ENCODE measurements around the gene ATP6V0E1. TPM values are rescaled to one million over a fixed set of nuclear protein-coding genes. Genes with fewer than 3 reads are reported as not detected.

Gene ATP6V0E1
- total RNA-seq, 2 donors from 2014 or later: 194 to 218 TPM

DNA sequence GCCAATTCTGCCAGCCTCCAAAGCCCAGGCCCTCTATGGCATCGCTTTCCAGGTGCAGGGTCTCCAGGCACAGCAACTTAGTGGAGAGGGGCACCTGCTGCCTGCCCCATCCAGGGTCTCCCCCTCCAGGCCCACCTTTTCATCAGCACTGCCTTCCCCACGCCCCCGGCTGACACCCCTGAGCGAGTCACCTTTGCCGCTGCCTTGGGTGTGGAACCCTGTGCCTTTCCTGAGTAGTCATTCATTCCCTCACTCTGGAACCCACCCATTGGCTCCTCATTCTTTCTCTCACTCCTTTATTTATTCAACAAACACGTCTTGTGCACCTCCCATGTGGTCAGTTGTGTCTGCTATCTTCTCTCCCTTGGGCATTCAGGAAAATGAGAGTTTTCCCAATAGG lies 38.8 kb upstream of the ATP6V0E1 start:
- Histone ChIP-seq H3K9ac (ENCODE audit: low read depth in 2 of 2, low read length in 2 of 2) (no peak overlapping the region), H3K27ac (no peak overlapping the region), H3K9me3 (no peaks in the 10 kb centered on the region), H3K27me3 (no peaks in the 10 kb centered on the region), H3K36me3 (no peaks in the 10 kb centered on the region), H3K4me1 (no peaks in the 10 kb centered on the region), H3K4me3 (no peak overlapping the region)
- TF ChIP-seq, protein P1, sequence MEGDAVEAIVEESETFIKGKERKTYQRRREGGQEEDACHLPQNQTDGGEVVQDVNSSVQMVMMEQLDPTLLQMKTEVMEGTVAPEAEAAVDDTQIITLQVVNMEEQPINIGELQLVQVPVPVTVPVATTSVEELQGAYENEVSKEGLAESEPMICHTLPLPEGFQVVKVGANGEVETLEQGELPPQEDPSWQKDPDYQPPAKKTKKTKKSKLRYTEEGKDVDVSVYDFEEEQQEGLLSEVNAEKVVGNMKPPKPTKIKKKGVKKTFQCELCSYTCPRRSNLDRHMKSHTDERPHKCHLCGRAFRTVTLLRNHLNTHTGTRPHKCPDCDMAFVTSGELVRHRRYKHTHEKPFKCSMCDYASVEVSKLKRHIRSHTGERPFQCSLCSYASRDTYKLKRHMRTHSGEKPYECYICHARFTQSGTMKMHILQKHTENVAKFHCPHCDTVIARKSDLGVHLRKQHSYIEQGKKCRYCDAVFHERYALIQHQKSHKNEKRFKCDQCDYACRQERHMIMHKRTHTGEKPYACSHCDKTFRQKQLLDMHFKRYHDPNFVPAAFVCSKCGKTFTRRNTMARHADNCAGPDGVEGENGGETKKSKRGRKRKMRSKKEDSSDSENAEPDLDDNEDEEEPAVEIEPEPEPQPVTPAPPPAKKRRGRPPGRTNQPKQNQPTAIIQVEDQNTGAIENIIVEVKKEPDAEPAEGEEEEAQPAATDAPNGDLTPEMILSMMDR (IDR thresholded peaks at IDR 0.05): no peak
- intact Hi-C loops (cut with DNase I): loop anchor here (5.0 kb wide), 1 partner anchor 467 kb away; no protein-coding TSS in a partner anchor
- no peak for DNase-seq

DNA sequence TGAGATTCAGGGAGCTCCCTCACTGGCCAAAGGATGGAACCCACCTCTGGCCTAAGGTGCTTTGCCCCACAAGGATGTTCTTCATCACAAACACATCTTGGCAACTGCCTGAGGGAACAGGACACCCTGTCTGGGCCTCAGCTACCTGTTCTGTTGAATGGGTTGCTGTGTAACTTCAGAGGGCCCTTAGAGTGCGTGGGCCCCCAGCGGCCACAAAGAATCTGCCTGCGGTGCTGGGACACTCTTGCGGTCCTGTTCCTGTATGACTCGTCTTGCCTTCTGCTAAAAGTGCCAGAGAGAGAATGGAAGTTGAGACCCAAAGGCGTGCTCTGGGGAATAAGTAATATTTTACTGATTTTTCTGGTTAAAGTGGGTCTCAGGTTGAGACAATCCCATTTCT lies 38.4 kb upstream of the ATP6V0E1 start:
- H3K4me3 ChIP-seq: no peak overlapping the region
- DNase-seq: no peak

DNA sequence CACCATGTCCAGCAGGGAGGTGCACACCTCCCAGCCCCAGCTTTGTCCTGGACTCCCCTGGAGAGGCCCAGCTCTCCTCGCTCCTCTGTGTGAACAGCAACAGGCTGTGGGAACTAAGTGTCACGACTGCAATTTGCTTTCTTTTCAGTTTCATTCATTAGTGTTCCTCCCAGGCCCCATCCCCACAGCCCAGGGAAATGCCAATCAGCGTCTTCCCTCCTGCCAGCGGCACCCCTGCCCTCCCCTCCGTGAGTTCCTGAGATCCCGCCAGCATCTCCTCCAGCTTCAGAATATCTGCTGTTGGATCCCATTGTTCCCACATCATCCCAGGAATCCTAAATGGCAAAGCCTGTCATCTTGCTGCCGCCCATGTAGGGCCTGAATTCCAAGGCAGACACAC lies 37.4 kb upstream of the ATP6V0E1 start:
- TF ChIP-seq, protein P1 (IDR thresholded peaks at IDR 0.05): no peak
- no peak overlapping the region for H3K4me3 ChIP-seq
- no peaks in the 10 kb centered on the region for H3K9me3 ChIP-seq
- H3K27ac ChIP-seq: no peak overlapping the region
- intact Hi-C loops (cut with DNase I): loop anchor here (5.0 kb wide), 1 partner anchor 469 kb away; no protein-coding TSS in a partner anchor
- H3K36me3 ChIP-seq: no peaks in the 10 kb centered on the region
- no peaks in the 10 kb centered on the region for H3K4me1 ChIP-seq
- H3K9ac ChIP-seq (ENCODE audit: low read depth in 2 of 2, low read length in 2 of 2): no peak overlapping the region
- no peak for DNase-seq
- H3K27me3 ChIP-seq: no peaks in the 10 kb centered on the region

More for the DNA sequence above, 38.4 kb upstream of the ATP6V0E1 start:
- Histone ChIP-seq H3K4me1 (no peaks in the 10 kb centered on the region), H3K9me3 (no peaks in the 10 kb centered on the region), H3K36me3 (no peaks in the 10 kb centered on the region), H3K27ac (no peak overlapping the region), H3K27me3 (no peaks in the 10 kb centered on the region), H3K9ac (ENCODE audit: low read depth in 2 of 2, low read length in 2 of 2) (no peak overlapping the region)
- TF ChIP-seq, protein P1 (IDR thresholded peaks at IDR 0.05): no peak
- intact Hi-C loops (cut with DNase I): loop anchor here (5.0 kb wide), 1 partner anchor 468 kb away; no protein-coding TSS in a partner anchor

DNA sequence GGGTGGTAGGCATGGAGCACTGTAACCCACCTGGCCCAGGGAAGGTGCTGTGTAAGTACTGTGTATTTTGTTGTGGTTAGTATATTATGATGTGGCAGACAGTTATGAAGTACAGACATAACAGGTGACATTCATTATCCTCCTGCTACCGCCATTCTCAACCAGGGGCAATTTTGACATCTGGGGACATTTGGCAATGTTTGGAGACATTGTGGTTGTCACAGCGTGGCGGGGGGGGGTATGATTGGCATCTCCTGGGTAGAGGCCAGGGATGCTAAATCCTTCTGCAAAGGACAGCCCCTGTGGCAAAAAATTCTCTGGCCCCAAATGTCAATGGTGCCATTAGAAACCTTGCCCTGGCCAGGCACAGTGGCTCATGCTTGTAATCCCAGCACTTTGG lies 34.1 kb upstream of the ATP6V0E1 start:
- Histone ChIP-seq H3K9me3 (no peaks in the 10 kb centered on the region), H3K27me3 (no peaks in the 10 kb centered on the region), H3K4me1 (no peaks in the 10 kb centered on the region), H3K36me3 (no peaks in the 10 kb centered on the region), H3K9ac (ENCODE audit: low read depth in 2 of 2, low read length in 2 of 2) (no peak overlapping the region), H3K27ac (no peak overlapping the region), H3K4me3 (no peak overlapping the region)
- DNase-seq: no peak
- intact Hi-C loops (cut with DNase I): loop anchor here (5.0 kb wide), 1 partner anchor 472 kb away; no protein-coding TSS in a partner anchor
- TF ChIP-seq, protein P1 (IDR thresholded peaks at IDR 0.05): no peak

DNA sequence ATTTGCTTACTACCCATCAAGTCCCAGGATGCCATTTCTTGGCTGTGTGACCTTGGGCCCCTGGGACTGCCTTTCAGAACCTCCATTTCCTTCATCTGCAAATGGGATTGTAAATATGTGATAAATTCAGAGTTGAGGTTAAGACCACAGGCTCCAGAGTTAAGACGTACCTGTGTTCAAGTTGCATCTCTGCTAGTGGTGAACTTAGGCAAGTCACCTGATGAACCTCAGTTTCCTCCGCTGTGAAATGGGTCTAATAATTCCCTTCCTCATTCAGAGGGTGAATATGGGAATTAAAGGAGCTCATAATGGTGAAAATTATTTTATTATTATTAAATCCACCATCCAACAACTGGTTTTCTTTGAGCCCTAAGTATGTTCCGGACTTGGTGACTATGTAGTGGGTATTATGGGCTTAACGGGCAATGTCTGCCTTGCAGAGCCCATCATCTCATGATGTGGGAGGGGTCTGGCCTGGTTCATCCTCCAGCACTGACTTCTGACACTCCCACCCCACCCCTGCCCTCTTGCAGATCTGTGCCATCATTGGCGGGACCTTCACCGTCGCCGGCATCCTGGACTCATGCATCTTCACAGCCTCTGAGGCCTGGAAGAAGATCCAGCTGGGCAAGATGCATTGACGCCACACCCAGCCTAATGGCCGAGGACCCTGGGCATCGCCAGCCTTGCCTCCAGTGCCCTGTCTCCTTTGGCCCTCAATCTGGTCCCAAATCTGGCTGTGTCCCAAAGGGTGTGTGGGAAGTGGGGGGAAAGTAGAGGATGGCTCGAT lies 33.2 kb upstream of the ATP6V0E1 start:
- Histone ChIP-seq H3K9me3 (no peaks in the 10 kb centered on the region), H3K4me1 (no peaks in the 10 kb centered on the region), H3K9ac (ENCODE audit: low read depth in 2 of 2, low read length in 2 of 2) (no peak overlapping the region), H3K27ac (no peak overlapping the region), H3K27me3 (no peaks in the 10 kb centered on the region), H3K4me3 (no peak overlapping the region), H3K36me3 (no peaks in the 10 kb centered on the region)
- intact Hi-C loops (cut with DNase I): no loop called here
- no peak for DNase-seq
- TF ChIP-seq, protein P1 (IDR thresholded peaks at IDR 0.05): no peak
